H1 (cell line): ENCODE data around the gene SLC16A8. TPM values are rescaled to one million over a fixed set of nuclear protein-coding genes. Genes with fewer than 3 reads are reported as not detected.

Experiments used
- ATF3 ChIP-seq: IDR thresholded peaks from 2 replicates; pipeline ENCODE4 v1.6.1; 2011; ENCODE audit warnings: low read depth, mild to moderate bottlenecking, low read length; ENCODE audit not compliant: insufficient read depth
- BACH1 ChIP-seq: IDR thresholded peaks from 2 replicates; pipeline ENCODE4 v1.6.1; 2012; ENCODE audit warnings: low read length, improper control_type of control experiment
- CTCF ChIP-seq, 3 experiments: IDR thresholded peaks; 1 replicate in 2 of 3; 2 replicates in 1 of 3; pipeline versions ENCODE4 v1.5.1 to v1.6.1; 2011; ENCODE audit warnings: low read length in 3 of 3, mild to moderate bottlenecking in 3 of 3, inconsistent platforms in 2 of 3, low read depth in 1 of 3, moderate library complexity in 1 of 3; ENCODE audit not compliant: insufficient read depth in 1 of 3; ENCODE audit errors: control extremely low read depth in 1 of 3
- E2F6 ChIP-seq: IDR thresholded peaks from 2 replicates; pipeline ENCODE4 v1.6.1; 2012; ENCODE audit warnings: inconsistent platforms
- GTF2F1 ChIP-seq: IDR thresholded peaks from 2 replicates; pipeline ENCODE4 v1.6.1; 2012; ENCODE audit warnings: low read depth, low read length, improper control_type of control experiment, borderline replicate concordance
- MAX ChIP-seq: IDR thresholded peaks from 2 replicates; pipeline ENCODE4 v1.6.1; 2012; ENCODE audit warnings: inconsistent platforms
- PHF8 ChIP-seq: fragments of 200-600 bp; sonication (generic); conservative IDR thresholded peaks from 2 replicates; pipeline ENCODE4 v1.7.1; 2012; ENCODE audit warnings: low read depth, mild to moderate bottlenecking, inconsistent platforms, low read length, moderate library complexity
- POLR2A ChIP-seq, 2 experiments: IDR thresholded peaks; 1 replicate in 1 of 2; 2 replicates in 1 of 2; pipeline ENCODE4 v1.6.1; 2011; ENCODE audit warnings: low read depth in 2 of 2, low read length in 2 of 2, mild to moderate bottlenecking in 2 of 2; ENCODE audit errors: control extremely low read depth in 1 of 2
- POU5F1 ChIP-seq: IDR thresholded peaks from 2 replicates; pipeline ENCODE4 v1.6.1; 2011; ENCODE audit warnings: low read depth, mild to moderate bottlenecking, low read length, moderate library complexity
- SAP30 ChIP-seq: fragments of 300-600 bp; sonication (generic); IDR thresholded peaks from 2 replicates; pipeline ENCODE4 v1.7.1; 2012; ENCODE audit warnings: low read length, moderate library complexity, mild to moderate bottlenecking, inconsistent platforms; ENCODE audit not compliant: insufficient read depth, insufficient replicate concordance
- TAF1 ChIP-seq: IDR thresholded peaks from 2 replicates; pipeline ENCODE4 v1.6.1; 2011; ENCODE audit warnings: mild to moderate bottlenecking, low read depth, low read length
- TCF12 ChIP-seq: IDR thresholded peaks from 2 replicates; pipeline ENCODE4 v1.6.1; 2011; ENCODE audit warnings: low read depth, mild to moderate bottlenecking, low read length
- USF2 ChIP-seq: IDR thresholded peaks from 2 replicates; pipeline ENCODE4 v1.6.1; 2011; ENCODE audit warnings: low read length, improper control_type of control experiment
- YY1 ChIP-seq: IDR thresholded peaks from 2 replicates; pipeline ENCODE4 v1.6.1; 2011; ENCODE audit warnings: low read depth, mild to moderate bottlenecking, low read length
- polyA plus RNA-seq, 7 experiments: library from polyadenylated mRNA; depleted of rRNA in 3 of 7; stranded (reverse) in 5 of 7; unstranded in 2 of 7; fragments of >200 nt in 5 of 7; fragments of 200-250 nt in 2 of 7; gene quantifications; 1 replicate in 5 of 7; 2 replicates in 1 of 7; 4 replicates in 1 of 7; pipeline versions ENCODE4 v1.2.1 to v1.2.3, GENCODE V29; 2011 to 2013; ENCODE audit warnings: missing spikeins in 2 of 7, mixed read lengths in 2 of 7
- total RNA-seq: library from RNA; stranded (reverse); fragmentation: NEBNext Ultra II Directional; extraction: Animal tissue kit (Norgen Biotek cat#: 25700); gene quantifications from 2 replicates; pipeline ENCODE4 v1.2.1, GENCODE V29; 2021

Gene SLC16A8
- total and polyA plus RNA-seq, 2 of the 8 experiments (the other 6 are each of a cell fraction or from before 2014, with no cell fraction given) = 0.70 TPM; not detected in 1

- TF ChIP-seq ATF3 (no peak), SAP30 (no peak), POU5F1 (no peak), YY1 (peak; percentile 99), GTF2F1 (no peak), POLR2A (IDR thresholded peaks at IDR 0.05; ENCODE audit: control extremely low read depth in 1 of 2, low read depth in 2 of 2, low read length in 2 of 2) (peak in 1 of 2 experiments; percentile 88; a peak in 2 of 3 replicates), TAF1 (peak; percentile 85), PHF8 (peak; percentile 69), TCF12 (peak; percentile 42; the same call in 1 of the 2 replicates), MAX (peak; percentile 56; the same call in 1 of the 2 replicates), BACH1 (no peak), USF2 (no peak), E2F6 (peak; percentile 78), CTCF (IDR thresholded peaks at IDR 0.05; ENCODE audit: control extremely low read depth in 1 of 3, insufficient read depth in 1 of 3, low read depth in 1 of 3, low read length in 3 of 3) (no peak)
These were observed 26.8 kb downstream of the SLC16A8 start, which contains the start of gene PICK1 (continued) for GRCh38 chr22:38056969-38057891.
